Astrocyte of the spinal cord (primary cell): ENCODE measurements around the gene KRT72.

ENCODE experiments used
- DNase-seq: peaks from one replicate; pipeline ENCODE4 v3.0.0; 2011; ENCODE audit warnings: low read depth, low spot score
- H3K4me3 ChIP-seq: 2 replicates; pipeline ENCODE4 v1.5.1; 2011; ENCODE audit warnings: low read depth, mild to moderate bottlenecking, low read length, moderate library complexity
- in situ Hi-C: cut with HindIII; loops from 2 replicates; pipeline ENCODE4 v1.10.0; 2017; ENCODE audit warnings: low sequenced_read_pairs
- TF ChIP-seq, protein P1 (sequence below): IDR thresholded peaks from 2 replicates; pipeline ENCODE4 v1.5.1; 2012; ENCODE audit warnings: low read depth, mild to moderate bottlenecking, low read length, inconsistent platforms

The KRT72 gene

DNA sequence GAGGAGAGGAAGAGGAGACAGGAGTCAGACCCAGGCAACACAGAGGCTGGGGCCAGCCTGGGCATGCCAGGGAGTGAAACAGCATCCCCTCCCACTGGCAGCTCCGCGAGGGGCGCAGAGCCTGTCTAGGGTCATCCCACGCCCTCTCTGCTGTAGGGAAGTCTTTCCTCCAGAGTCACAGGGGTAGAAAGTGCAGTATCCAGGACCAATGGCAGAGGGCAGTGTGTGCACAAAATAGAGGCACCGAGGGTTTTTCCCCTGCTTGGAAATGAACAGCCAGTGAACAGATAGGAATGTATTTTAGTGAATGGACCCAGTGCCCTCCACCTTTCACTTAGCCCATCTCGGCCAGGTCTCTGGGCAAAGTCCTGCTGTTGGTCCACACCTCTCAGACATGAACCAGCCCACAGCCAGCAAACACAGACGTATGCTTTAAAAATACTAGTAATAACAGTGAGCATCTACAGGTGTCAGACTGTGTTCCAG lies 18.2 kb downstream of the KRT72 start:
- TF ChIP-seq, protein P1, sequence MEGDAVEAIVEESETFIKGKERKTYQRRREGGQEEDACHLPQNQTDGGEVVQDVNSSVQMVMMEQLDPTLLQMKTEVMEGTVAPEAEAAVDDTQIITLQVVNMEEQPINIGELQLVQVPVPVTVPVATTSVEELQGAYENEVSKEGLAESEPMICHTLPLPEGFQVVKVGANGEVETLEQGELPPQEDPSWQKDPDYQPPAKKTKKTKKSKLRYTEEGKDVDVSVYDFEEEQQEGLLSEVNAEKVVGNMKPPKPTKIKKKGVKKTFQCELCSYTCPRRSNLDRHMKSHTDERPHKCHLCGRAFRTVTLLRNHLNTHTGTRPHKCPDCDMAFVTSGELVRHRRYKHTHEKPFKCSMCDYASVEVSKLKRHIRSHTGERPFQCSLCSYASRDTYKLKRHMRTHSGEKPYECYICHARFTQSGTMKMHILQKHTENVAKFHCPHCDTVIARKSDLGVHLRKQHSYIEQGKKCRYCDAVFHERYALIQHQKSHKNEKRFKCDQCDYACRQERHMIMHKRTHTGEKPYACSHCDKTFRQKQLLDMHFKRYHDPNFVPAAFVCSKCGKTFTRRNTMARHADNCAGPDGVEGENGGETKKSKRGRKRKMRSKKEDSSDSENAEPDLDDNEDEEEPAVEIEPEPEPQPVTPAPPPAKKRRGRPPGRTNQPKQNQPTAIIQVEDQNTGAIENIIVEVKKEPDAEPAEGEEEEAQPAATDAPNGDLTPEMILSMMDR, result peak; percentile 76
- in situ Hi-C loops, result no loop called here

DNA sequence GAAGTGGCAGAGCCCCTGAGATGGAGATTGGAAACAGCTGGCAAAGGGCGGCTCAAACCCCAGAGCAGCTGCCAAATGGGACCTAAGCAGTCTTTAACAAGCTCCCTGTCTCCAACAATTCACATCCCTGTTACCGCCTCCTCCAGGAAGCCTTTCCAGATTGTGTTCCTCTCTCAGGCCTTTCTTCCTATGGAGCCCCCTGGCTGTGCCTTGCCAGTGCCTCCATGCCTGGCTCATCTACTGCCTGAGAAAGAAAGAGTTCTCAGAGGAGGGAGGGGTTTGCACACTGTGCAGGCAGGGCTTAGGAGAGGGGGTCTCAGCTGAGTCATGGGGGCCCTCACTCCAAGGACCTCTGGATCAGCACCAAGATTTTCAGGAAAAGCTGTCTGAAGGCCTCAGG lies 18.8 kb downstream of the KRT72 start:
- TF ChIP-seq, protein P1, result no peak
- in situ Hi-C loops, result no loop called here

More for the DNA sequence above, 18.2 kb downstream of the KRT72 start:
- peak; percentile 31 for DNase-seq
- H3K4me3 ChIP-seq, result no peak overlapping the region

DNA sequence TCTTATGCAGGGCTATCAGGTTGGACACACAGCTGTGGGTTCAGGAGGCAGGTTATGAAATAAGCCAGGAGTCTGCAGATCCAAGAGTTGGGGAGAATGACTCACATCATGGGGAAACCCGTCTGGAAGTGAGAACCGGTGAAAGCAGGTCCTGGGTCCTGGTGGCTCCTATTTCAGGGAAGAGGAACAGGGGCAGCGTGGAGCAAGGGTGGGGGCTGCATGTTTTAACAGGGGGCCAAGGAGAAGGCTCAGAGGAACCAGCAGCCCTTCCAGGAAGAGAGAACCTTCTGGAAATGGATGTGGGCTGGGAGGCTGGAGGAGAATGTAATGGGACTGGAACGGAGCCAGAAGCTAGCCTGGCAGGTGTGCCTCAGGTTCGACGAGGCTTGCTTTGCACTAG lies 19.8 kb downstream of the KRT72 start:
- in situ Hi-C loops, result no loop called here
- no peak overlapping the region for H3K4me3 ChIP-seq
- TF ChIP-seq, protein P1, result no peak
- DNase-seq, result no peak

More for the DNA sequence above, 18.8 kb downstream of the KRT72 start:
- H3K4me3 ChIP-seq, result no peak overlapping the region
- DNase-seq, result no peak

DNA sequence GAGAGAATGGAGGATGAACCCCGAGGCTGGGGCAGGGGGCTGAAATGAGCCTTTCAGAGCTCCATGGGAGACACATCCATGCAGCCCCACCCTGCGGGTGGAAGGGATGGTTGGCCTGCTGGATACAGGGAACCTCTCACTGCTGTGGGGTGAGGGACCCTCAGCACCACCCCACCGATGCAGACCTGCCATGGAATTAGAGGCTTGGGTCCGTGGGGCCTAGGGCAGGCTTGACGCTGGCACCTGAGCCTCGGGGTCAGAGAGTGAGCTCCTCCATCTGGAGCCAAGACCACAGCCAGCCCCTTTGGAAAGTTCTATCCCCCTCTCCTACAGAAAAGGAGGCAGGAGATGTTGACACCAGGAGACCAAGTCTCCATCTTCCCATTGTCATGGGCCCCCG lies 20.2 kb downstream of the KRT72 start:
- in situ Hi-C loops, result no loop called here
- TF ChIP-seq, protein P1, result no peak
- no peak overlapping the region for H3K4me3 ChIP-seq
- no peak for DNase-seq

DNA sequence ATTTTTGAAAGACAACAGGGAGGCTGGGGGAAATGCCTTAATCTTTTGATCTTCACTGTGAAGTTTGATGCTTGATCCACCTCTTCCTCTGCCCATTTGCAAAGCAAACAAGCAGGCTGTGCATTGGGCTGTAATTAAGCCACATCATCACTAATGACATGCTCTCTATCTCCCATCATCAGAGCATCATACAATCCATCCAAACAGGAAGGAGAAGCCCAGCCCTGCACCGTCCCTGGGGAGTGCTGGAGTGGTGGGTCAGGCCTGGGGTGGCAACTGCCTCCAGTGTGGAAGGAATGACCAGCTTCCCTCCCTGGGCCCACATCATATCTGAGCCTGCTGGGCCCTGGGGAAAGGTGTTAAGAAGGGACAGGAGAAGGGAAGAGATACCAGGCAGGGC lies 20.8 kb downstream of the KRT72 start:
- in situ Hi-C loops, result no loop called here
- H3K4me3 ChIP-seq, result no peak overlapping the region

DNA sequence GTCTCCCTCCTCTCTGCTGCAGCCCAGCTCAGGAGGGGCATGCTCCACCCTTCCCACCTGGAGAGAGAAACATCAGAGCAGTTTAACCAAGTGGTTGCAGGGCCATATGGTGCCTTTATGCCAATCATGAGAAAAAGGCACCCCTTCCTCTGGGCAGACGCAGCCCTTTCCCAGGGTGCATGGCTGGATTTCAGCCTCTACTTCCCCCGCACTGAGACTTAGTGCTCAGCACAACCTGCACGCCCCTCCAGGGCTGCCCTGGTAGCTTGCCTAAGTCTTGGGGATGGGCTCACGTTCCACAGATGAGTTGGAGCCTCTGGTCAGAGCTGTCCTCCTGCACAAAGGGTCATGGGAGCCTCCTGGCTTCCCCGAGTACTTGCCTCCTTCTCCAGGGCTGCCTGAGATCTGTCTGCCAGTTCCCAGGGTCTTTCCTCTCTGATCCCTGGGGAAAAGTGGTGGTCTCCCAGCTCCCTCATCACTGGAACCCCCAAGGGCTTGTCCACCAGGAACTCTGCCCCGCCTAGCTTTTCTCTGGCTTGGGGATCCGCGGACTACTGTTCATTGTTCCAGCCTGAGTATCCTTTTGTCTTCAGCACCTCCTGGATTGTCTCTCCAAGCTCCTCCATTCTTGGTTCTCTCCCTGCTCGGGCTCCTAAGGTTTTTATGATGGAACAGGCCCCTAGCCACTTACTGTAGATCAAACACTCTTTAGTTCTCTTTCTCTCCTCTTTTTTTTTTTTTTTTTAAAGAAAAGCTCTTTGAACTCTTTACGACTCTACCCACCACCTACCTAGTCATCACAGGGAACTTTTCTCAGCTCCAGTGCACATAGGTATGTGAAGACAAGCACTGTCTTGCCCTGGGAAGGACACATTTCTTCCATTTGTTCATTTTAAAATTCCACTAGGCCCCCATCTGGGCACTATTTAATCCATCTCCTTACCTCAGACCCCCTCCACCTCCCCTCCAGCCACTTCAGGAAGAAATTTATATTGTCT lies 21.5 kb downstream of the KRT72 start:
- TF ChIP-seq, protein P1, result no peak
- DNase-seq, result no peak
- in situ Hi-C loops, result no loop called here
- H3K4me3 ChIP-seq, result no peak overlapping the region

More for the DNA sequence above, 20.8 kb downstream of the KRT72 start:
- DNase-seq, result no peak
- TF ChIP-seq, protein P1, result no peak
